Ascending aorta (tissue), 2 donors: ENCODE results near the gene FBL. TPM values are rescaled to one million over a fixed set of nuclear protein-coding genes. Genes with fewer than 3 reads are reported as not detected.

Experiments used
- DNase-seq, 2 donors: peaks; one replicate each; pipeline ENCODE4 v3.0.0-alpha.2; 2019; ENCODE audit warnings: low spot score in 2 of 2
- H3K27ac ChIP-seq, 2 donors: fragments of 200-600 bp; sonication (generic); one replicate each; pipeline ENCODE4 v1.5.1; 2016 to 2017; ENCODE audit warnings: mild to moderate bottlenecking in 1 of 2
- H3K27me3 ChIP-seq: fragments of 200-600 bp; sonication (generic); one replicate; pipeline ENCODE4 v1.5.1; 2017
- H3K36me3 ChIP-seq, 2 donors: fragments of 200-600 bp; sonication (generic); one replicate each; pipeline ENCODE4 v1.5.1; 2016
- H3K4me1 ChIP-seq, 2 donors: fragments of 200-600 bp; sonication (generic); one replicate each; pipeline ENCODE4 v1.5.1; 2016 to 2017; ENCODE audit warnings: mild to moderate bottlenecking in 1 of 2
- H3K4me3 ChIP-seq, 2 donors: fragments of 200-600 bp; sonication (generic); one replicate each; pipeline ENCODE4 v1.5.1; 2016 to 2017; ENCODE audit warnings: mild to moderate bottlenecking in 1 of 2
- H3K9me3 ChIP-seq, 2 donors: fragments of 200-600 bp; sonication (generic); one replicate each; pipeline ENCODE4 v1.5.1; 2016
- CTCF ChIP-seq, 3 experiments: fragments of 200-600 bp in 2 of 3; fragments of 450-650 bp in 1 of 3; sonication (generic) in 2 of 3; IDR thresholded peaks; one replicate each; pipeline ENCODE4 v1.5.1; 2016 to 2019; ENCODE audit warnings: antibody characterized with exemption in 3 of 3, mild to moderate bottlenecking in 1 of 3, moderate library complexity in 1 of 3
- intact Hi-C: fragments of 100-400 bp; cut with DNase I; formaldehyde crosslinking; loops from one replicate; pipeline ENCODE4 v1.15.1; 2023
- total RNA-seq: library from RNA; depleted of rRNA; stranded (reverse); fragments of >200 nt; gene quantifications from one replicate; pipeline ENCODE4 v1.1.0, GENCODE V29; 2016

FBL gene
- total RNA-seq, 1 donor from 2014 or later: 92.1 TPM

DNA sequence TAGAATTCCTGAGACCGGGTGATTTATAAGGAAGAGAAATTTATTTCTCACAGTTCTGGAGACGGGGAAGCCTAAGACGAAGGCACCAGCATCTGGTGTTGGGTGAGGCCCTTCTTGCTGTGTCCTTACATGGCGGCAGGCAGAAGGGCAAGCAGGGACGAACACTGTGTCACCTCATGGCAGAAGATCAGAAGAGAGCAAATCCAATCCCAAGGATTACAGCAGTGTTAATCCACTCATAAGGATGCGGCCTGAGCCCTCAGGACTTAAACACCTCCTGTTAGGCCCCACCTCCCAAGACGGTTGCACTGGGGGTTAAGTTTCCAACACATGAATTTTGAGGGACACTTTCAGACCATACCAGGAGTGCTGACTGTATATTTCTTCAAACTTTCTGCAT is 6.7 kb upstream of the FBL start:
- intact Hi-C loops: no loop called here
- no peak for DNase-seq
- no peak for TF ChIP-seq CTCF (IDR thresholded peaks at IDR 0.05)
- H3K36me3 ChIP-seq: no peaks in the 10 kb centered on the region
- peaks cover 0 to 2% of the 10 kb centered on the region in 2 donors for H3K4me1 ChIP-seq
- no peaks in the 10 kb centered on the region for H3K9me3 ChIP-seq
- H3K27ac ChIP-seq: no peak overlapping the region
- H3K27me3 ChIP-seq: no peaks in the 10 kb centered on the region
- H3K4me3 ChIP-seq: no peak overlapping the region

DNA sequence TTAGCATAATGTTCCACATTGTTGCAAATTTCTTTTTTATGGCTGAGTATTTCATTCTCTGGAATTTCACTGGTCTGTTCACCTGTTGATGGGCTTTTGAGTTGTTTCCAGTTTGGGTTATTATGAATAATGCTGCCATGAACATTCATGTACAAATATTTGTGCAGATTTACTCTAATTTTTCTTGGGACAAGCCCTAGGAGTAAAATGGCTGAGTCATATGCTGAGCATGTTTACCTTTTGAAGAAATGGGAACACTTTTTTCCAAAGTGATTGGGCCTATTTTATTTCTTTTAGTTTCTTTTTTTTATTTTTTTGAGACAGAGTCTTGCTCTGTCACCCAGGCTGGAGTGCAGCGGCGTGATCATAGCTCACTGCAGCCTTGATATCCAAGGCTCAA is 4.7 kb upstream of the FBL start:
- TF ChIP-seq CTCF (IDR thresholded peaks at IDR 0.05): no peak
- Histone ChIP-seq H3K9me3 (no peaks in the 10 kb centered on the region), H3K4me3 (no peak overlapping the region), H3K4me1 (peaks cover 0 to 4% of the 10 kb centered on the region in 2 donors), H3K36me3 (no peaks in the 10 kb centered on the region), H3K27me3 (no peaks in the 10 kb centered on the region), H3K27ac (peak overlapping the region; percentile 12 to 61)
- DNase-seq: no peak
- intact Hi-C loops: no loop called here

GRCh38 chr19:39848392-39848791 is 2.2 kb upstream of the FBL start:
- no peaks in the 10 kb centered on the region for H3K9me3 ChIP-seq
- no peak overlapping the region for H3K27ac ChIP-seq
- intact Hi-C loops: loop anchor here (5.0 to 10.0 kb wide), 5 partner anchors 316 to 1416 kb away; partner anchors contain the start of genes AKT2, CCNP, EID2B and HNRNPUL1
- TF ChIP-seq CTCF (IDR thresholded peaks at IDR 0.05): no peak
- peaks cover 9 to 23% of the 10 kb centered on the region in 2 donors for H3K4me1 ChIP-seq
- no peak overlapping the region for H3K4me3 ChIP-seq
- no peak for DNase-seq
- no peaks in the 10 kb centered on the region for H3K36me3 ChIP-seq
- H3K27me3 ChIP-seq: no peaks in the 10 kb centered on the region

DNA sequence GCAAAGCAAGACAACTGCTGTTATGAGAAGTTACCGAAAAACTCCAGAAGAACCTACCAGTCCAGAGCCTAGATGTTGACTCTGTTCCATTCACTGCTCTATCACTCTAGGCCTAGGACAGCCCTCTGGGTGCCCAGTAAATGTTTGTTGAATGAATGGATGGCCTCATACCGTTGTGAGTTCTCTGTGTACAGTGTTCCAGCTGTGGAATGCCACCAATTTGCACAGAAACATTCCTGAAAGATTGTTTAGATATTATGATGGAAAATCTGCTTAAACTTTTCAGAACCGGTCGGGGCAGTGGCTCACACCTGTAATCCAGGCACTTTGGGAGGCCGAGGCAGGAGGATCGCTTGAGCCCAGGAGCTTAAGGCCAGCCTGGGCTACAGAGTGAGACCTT is 1.3 kb upstream of the FBL start:
- intact Hi-C loops: loop anchor here (5.0 to 10.0 kb wide), 5 partner anchors 315 to 1417 kb away; partner anchors contain the start of genes AKT2, CCNP, EID2B and HNRNPUL1
- Histone ChIP-seq H3K4me3 (no peak overlapping the region), H3K4me1 (peaks cover 9 to 24% of the 10 kb centered on the region in 2 donors), H3K27me3 (no peaks in the 10 kb centered on the region), H3K27ac (no peak overlapping the region), H3K36me3 (no peaks in the 10 kb centered on the region), H3K9me3 (no peaks in the 10 kb centered on the region)
- no peak for TF ChIP-seq CTCF (IDR thresholded peaks at IDR 0.05)
- DNase-seq: no peak

GRCh38 chr19:39846678-39847486 is 703 bp upstream of the FBL start:
- H3K27ac ChIP-seq: peak overlapping the region; percentile 77 to 86
- peak overlapping the region; percentile 75 to 82 for H3K4me3 ChIP-seq
- no peak for TF ChIP-seq CTCF (IDR thresholded peaks at IDR 0.05)
- H3K27me3 ChIP-seq: no peaks in the 10 kb centered on the region
- H3K36me3 ChIP-seq: no peaks in the 10 kb centered on the region
- intact Hi-C loops: loop anchor here (1.0 to 10.0 kb wide), 7 partner anchors 14 to 1418 kb away; partner anchors contain the start of genes AKT2, CCNP, EID2B and HNRNPUL1
- no peaks in the 10 kb centered on the region for H3K9me3 ChIP-seq
- DNase-seq: no peak
- H3K4me1 ChIP-seq: peaks cover 9 to 24% of the 10 kb centered on the region in 2 donors
